NCI-H1930 (cell line): ENCODE measurements around the gene LRRC19.
A peak's percentile ranks its signal among the peaks of the same experiment; 100 is the strongest.

Experiments used
- DNase-seq, 2 experiments: peaks; one replicate each; lab custom pipeline; 2025; lab: John Stamatoyannopoulos, UW

LRRC19 gene, protein sequence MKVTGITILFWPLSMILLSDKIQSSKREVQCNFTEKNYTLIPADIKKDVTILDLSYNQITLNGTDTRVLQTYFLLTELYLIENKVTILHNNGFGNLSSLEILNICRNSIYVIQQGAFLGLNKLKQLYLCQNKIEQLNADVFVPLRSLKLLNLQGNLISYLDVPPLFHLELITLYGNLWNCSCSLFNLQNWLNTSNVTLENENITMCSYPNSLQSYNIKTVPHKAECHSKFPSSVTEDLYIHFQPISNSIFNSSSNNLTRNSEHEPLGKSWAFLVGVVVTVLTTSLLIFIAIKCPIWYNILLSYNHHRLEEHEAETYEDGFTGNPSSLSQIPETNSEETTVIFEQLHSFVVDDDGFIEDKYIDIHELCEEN

DNA sequence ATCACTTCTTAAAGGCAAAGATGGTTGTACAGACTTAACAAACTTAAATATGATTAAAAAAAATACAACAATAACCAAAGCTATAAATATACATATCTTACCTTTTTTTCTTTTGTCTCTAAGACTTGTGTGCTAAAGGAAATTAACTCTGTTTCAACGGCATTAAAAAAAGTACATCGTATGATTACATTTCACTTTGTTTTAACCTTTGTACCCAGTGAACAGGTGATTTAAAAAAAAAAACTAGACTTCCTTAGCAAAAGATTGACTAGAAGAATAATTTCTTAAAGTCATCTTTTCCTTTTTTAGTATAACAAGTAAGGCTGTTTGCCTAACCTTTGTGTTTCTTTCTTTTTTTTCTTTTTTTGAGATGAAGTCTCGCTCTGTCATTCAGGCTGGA lies at the start of gene LRRC19:
Gene LRRC19 (minus strand): TSS at position 182 of the 400 bp plus-strand sequence. CDS start 5,978 bp downstream, outside the sequence.
- no peak for DNase-seq

DNA sequence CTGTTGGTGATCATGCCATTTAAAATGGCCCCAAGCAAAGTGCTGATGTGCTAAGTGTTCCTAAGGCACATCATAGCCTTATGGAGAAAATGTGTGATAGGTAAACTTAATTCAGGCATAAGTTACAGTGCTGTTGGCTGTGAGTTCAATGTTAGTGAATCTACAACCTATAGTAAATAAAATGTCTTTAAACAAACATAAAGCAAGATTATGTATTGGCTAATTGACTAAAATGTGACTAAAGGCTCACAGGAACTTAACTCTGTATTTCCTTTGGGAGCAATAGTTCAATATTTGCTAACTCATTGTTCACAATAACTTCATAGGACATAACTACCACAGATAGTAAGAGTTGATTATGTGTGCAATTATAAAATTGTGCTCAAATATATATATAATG lies 49.4 kb upstream of the LRRC19 start:
- DNase-seq, result peak in 1 of 2 experiments; percentile 40

DNA sequence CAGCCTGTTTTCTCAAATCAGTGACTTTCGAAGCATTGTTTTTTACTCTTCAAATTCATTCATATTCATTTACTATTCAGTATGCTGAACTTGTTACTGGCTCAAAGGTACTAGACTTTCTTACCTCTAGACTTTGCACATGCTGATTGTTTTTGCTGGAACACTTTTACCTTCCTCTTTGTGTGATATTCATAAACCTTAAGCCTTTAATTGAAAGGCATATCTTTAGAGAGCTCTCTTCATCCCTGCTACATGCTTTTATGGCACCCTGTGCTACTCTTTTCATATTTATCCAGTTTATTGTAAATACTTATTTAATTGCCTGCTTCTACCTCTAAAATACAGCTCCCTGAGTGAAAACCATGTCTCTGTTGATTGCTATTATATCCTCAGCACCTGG lies 48.7 kb upstream of the LRRC19 start:
- no peak for DNase-seq

DNA sequence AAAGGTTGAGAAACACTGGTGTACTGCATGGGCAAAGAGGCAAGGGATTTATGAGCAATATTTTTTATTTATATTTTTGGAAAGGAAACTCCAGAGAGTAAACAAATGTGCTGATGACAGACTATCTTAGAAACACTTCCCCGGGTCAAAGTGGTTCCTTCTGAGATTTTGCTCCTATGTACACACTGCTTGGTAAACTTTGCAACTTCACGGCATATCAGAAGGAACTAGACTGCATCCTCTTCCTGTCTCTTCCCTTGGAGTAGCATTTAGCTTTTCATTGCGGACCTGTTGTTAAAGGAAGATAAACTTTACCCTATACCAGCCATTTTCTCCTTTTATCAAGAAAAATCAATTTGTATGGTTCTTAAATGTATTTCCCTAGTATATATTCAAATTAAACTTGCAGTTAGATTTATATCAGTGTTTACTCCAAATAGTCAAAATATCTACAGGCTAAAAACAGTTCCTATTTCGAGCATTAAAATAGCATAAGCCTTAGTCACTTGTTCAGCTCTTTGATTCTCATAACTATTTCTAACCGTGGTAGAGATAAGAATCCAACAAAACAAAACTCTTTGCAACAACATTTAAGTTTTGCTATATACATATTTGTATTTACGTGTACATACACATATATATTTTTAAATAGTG lies 48.0 kb upstream of the LRRC19 start:
- DNase-seq, result no peak

DNA sequence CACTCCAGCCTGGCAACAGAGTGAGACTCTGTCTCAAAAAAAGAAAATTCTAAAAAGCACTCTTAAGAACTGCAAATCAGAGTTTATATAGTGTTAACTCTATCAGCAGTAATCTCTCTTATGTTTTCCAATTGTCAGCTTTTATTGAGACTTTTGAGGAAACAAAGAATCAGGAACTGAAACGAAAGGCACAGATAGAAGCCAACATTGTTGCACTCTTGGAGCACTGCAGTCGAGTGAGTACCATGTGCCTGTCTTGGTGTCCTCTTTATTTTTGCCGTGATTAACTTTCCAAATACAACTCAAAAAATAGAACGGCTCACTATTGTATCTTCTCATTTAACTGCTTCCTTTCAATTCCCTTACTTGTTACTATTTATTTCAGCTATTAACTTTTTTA lies 41.7 kb upstream of the LRRC19 start:
- no peak for DNase-seq

DNA sequence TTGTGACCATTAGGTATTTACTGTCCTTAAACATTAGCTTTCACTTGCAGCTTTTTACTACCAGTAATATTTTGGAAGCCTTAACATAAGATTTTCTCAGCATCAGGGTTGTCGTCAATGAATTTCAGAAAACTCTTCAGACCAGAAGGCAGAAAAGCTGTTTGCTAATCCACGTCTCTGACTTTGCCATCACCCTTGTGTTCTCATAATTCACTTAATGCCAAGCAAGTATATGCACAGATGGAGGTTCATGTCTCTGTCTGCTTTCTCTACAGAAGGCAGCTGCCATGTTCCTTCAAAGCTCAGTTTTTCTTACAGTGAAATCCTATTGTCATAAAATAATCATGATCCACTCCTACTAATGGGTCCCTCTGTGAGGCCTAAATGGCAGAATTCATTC lies 37.7 kb upstream of the LRRC19 start:
- DNase-seq, result no peak

DNA sequence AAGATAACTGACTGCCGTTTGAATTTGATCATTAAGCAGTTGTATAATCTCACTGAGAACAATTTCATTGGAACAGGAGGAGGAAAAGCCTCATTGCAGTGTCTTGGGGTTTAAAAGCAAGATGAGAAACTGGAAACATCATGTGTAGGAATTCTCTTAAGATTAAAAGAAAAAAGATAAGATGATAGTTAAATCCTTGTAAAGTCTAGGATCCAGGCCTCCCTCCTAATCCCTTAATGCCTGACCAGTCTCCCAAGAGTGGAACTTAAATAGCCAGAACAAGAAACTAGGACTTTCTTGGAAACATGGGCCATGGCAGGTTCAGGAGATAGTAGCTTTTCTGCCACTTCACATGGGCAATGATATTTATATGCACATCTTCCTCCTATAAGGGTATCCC lies 37.0 kb upstream of the LRRC19 start:
- no peak for DNase-seq

DNA sequence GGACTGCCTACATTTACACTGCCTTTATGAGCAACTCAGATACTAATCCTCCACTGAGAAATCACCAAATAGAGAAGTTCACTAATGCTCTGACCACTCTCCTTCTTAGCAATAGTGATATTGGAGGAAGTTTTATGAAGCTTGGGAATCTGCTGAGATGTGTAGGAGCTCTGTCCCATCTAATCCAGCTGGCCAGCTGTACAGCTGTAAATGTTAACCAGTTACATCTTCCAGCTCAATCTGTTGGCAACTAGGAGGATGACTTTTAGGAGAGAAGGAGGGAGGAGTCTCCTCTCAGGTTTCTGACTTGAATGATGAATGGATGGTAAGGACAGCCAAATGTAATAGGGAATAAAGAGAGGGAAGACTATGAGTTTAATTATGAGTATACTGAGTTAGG lies 36.3 kb upstream of the LRRC19 start:
- DNase-seq, result no peak

DNA sequence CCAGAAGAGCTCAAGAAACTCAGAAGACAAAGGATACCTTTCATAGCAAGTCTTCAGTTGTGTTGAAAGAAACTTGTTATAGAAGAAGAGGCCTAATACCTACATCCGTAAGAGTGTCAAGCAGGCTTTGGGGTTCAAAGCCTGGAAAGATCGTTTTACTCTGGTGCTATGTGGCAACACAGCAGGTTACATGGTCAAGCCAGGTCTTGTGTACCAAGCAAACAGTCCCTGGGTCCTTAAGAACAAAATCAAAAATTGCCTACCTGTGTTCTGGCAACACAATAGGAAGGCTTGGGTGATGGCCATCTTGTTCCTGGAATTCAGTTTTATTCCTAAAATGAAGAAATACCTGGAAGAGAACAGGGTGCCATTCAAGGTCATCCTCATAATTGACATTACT lies 32.0 kb upstream of the LRRC19 start:
- DNase-seq, result no peak

DNA sequence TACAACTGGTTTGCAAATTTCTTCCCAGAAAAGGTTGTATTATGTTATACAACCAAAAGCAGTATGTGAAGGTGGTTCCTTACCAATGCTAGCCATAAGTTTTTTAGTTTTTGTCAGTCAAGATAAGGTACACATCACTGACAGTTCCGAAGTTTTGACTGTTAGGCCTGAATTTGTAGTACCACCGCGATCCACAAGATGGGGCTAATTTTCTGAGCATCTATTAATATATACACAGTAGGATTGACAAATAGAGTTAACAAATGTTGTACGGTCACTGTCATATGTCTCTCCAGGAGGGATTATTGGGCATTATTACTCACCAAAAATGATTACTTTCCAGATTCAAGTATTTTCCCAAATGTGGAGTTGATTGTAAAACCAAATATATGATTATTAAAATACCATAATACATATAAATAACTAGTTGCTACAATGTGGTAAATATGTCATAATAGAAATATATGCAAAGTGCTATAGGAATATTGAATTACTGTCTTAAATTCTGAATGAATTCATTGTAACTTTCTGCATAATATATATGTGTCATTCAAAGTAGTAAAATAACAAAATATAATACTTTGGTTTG lies 28.4 kb upstream of the LRRC19 start:
- DNase-seq, result peak in 1 of 2 experiments; percentile 36

DNA sequence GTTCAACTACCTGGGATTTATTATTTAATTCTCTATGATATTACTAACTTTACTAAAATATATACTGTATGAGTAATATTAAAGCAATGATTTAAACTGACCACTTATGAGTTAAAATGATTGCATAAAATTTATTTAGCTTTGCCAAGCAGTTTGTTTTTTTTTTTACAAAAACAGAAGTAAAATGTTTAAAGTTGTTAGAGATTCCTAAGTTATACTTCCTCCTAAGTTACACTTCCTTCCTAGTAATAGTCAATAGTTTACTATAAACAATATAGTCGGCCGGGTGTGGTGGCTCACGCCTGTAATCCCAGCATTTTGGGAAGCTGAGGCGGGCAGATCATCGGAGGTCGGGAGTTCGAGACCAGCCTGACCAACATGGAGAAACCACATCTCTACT lies 23.7 kb upstream of the LRRC19 start:
- DNase-seq, result no peak

DNA sequence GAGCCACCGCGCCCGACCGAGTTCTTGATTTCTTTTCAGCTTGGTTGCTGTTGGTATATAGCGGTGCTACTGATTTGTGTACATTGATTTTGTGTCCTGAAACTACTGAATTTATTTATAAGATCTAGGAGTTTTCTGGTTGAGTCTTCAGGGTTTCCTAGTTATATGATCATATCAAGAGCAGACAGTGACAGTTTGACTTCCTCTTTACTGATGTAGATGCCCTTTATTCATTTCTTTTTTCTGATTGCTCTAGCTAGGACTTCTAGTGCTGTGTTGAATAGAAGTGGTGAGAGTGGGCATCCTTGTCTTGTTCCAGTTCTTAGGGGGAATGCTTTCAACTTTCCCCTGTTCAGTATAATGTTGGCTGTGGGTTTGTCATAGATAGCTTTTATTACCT lies 17.4 kb upstream of the LRRC19 start:
- DNase-seq, result no peak

DNA sequence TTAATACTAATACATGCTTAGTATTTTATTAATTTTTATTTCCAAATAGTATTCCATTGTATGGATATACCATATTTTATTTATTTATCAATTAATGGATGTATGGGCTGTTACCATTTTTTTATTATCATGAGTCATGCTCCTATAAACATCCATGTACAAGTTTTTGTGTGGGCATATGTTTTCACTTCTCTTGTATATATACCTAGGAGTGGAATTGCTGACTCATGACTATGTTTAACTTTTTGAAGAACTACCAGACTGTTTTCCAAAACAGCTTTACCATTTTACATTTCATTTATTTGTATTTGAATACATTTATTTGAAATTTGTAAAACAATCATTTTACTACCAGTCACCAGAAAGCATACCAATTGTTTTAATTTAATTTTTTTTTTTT lies 14.1 kb upstream of the LRRC19 start:
- DNase-seq, result no peak

DNA sequence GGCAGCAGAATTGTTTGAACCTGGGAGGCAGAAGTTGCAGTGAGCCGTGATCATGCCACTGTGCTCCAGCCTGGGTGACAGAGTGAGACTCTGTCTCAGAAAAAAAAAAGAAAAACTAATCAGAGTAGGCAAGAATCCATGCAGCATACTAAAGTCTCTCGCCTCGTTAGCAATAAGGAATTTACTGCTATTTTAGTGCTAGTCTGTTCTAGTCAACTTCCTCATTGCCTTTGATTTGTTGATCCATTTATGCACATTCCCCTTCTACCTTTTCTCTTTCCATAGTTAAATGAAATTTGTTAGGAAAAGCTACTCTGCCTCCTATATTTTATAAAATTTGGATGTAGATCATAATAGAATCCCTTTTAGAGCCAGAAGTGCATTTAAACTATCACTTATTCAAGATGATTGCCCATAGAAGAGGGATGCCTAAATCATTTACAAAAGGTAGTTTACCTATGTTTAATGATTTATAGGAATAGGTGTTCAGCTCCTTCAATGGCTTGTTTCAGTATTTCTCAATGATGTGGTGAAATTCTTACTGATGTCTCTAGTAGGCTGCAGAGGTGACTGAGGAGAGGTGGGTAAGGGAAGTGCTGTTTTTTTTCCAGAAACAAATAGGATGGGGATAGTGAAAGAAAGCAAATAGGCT lies 1.9 kb downstream of the LRRC19 start:
- DNase-seq, result no peak

DNA sequence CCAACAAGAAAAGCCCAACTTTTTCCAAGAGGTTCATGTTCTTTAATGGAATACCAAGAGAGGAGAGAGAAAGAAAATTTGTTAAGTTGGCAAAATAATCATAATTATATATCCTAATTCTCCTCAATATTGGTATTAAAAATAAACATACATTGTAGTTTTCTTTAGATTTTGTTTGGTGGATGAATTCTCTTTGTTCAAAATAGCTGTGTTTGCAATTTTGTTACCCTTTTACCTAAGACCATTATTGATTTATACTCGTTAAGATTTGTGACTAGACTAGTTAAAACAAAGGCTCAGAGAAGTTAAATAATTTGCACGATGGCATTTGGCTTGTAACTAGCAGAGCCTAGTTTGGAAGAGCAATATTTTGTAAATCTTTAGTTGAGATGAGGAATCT lies 9.7 kb downstream of the LRRC19 start:
- DNase-seq, result no peak

DNA sequence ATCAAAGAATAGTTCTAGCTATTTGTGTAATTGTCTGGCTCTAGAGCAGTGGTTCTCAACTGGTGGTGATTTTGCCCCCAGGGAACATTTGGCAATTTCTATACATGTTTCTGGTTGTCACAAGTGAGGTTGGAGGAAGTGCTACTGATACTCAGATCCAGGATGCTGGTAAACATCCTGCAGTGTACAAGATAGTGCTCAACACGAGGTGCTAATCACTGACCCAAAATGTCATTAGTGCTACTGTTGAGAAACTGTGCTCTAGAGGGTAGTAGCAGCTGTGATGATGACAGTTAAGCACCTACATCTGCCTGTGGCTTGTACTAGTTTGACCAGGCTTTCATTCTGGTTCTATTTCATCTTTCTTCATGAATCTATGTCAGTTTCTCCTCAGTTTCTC lies 22.1 kb downstream of the LRRC19 start:
- DNase-seq, result no peak

DNA sequence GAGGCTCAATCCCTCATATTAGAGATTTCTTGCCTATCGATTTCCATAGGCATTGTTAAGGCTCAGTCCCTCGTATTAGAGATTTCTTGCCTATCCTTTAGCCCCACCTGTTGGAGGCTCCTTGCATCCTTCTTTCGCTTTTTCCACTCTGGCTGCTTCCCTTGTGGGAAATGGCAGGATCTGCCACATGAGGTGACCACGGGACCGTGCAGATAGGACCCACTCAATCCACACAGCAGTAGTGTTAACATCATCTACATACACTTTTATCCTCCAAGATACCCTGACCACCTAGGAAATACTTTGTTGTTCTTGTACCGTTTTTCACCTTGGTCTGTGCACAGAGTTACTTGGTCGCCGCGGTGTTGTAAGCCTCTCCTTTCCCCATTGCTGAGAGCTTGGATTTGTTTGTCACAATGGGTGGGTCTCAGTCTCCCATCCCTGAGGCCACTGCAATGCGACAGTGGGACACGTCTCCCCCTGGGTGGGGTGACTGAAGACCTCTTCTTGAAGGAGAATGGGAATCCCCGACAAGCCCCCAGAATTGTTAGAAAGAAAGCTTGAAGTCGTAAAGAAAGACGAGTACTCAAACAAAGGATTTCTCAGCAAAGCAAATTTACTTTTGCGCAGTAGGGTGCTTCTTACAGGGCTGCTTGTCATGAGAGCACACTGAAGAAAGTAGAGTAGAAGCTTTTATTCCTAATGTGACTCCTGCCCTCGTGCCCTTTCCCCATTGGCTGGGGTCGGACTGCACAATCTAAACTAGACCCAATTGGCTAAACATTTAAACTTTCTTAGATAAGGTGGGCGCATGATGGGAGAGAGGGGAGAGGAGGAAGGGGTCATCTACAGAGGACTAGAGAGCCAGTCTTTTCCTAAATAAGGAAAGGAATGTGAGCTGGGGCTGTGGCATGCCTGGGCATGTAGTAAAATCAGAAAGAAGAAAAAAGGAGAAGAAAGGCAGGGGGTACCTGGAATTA lies 29.5 kb downstream of the LRRC19 start:
- DNase-seq, result peak in 1 of 2 experiments; percentile 22

DNA sequence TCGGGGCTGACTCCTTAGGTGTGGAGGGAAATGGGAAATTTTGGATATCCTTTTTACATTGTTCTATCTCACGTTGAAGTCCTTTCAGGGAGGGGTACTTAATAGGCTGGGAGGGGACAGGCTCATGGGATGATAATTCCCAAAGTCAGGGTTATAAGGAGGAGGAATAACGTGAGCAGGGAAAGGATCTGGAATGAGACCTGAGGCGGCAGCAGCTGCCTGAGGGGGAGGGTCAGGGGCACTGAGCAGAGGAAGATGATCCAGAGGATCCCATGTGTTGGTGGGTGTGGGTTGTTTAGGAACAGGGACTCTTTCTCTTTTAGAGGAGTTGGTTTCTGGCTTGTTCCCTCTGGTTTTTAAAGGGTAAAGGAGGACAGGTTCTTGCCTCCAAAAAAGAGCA lies 30.5 kb downstream of the LRRC19 start:
- DNase-seq, result no peak

DNA sequence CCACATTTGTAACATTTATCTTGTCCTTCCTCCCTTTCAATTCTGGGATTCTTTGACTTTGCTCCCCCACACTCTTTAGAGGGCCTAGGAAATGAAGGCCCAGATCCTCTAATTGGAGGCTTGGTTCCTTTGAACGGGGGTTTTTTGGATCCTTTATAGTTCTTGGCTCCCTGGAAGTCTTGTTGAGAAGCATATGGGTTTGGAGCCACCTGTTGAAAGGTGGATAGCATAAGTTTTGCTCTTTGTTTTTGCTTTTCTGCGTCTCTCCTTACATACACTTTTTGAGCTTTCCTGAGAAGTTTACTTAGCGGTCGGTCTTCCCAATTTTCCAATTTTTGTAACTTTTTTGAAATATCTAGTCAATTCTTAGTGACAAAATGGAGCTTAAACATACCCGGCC lies 31.5 kb downstream of the LRRC19 start:
- no peak for DNase-seq

DNA sequence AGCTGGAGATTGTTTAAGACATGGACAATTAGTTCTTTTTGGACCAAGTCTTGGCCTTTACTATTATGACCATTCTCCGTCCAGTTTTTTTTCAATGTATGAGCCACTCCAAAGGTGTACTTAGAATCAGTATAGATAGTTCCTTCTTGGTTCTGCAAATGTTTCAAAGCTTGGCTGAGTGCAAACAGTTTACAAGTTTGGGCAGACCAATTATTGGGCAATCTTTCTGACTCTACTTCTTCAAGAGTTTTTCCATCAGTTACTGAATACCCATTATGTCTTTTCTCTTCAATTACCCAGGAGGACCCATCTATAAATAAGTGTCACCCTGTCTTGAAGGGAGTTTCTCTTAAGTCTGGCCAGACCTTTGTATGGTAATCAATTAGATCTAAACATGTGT lies 33.8 kb downstream of the LRRC19 start:
- DNase-seq, result no peak

DNA sequence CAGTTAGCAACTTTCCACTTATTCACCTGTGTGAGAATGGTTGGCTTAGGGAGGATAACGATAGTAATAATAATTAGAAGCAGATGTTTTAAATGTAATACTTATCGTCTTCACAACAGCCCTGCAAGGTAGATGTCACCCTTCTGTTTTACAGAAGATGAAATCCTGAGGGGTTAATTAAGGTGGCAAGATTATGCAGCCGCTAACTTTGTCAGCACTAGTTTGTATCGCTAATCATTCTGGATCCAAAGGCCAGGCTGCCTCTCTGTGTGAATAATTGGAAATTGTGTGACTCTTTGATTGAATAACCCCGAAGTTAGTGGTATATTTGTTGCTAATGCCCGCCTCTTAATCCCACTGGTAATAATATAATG lies 48.6 kb downstream of the LRRC19 start:
- DNase-seq, result no peak
